HepG2 (cell line): ENCODE measurements around the gene TMUB1. TPM values are rescaled to one million over a fixed set of nuclear protein-coding genes. Genes with fewer than 3 reads are reported as not detected.
A peak's percentile ranks its signal among the peaks of the same experiment; 100 is the strongest.

Source experiments
- ATAC-seq: fragments of 200-7000 bp; cut with Tn5 transposase; 3 replicates; pipeline ENCODE4 v1.9.1; 2020; ENCODE audit warnings: mild to moderate bottlenecking, moderate library complexity
- BruUV-seq: library from RNA; stranded (reverse); fragments of 400-500 nt; replicated peaks from 2 replicates; lab custom pipeline; 2021; lab: Mats Ljungman, UMichigan
- CTCF ChIA-PET: fragments of 300-600 bp; formaldehyde crosslinking; extraction: SDS; loops from one replicate; lab custom pipeline; 2021; ENCODE audit warnings: low total read pairs, inconsistent platforms, low intra/inter-chr PET ratio; lab: Yijun Ruan, JAX
- POLR2A ChIA-PET: fragments of 350-600 bp; sonication (Branson Sonifier 250); formaldehyde crosslinking; loops from one replicate; lab custom pipeline; 2020; ENCODE audit warnings: antibody characterized with exemption, inconsistent platforms; lab: Yijun Ruan, JAX
- DNase-seq: peaks from one replicate; pipeline ENCODE4 v3.0.0-alpha.2; 2015; ENCODE audit warnings: low spot score
- FAIRE-seq: peaks from 3 replicates; lab custom pipeline; 2011; peaks lifted over from hg19 to GRCh38; lab: Jason Lieb, UNC
- H2AFZ ChIP-seq: one replicate; pipeline ENCODE4 v1.6.1; 2011; ENCODE audit warnings: low read length, inconsistent platforms
- H3K27ac ChIP-seq: fragments of 300-600 bp; 3 replicates; pipeline ENCODE4 v1.8.0; 2011; ENCODE audit warnings: mixed run types, mild to moderate bottlenecking, mixed read lengths, low read length, inconsistent platforms; ENCODE audit not compliant: insufficient read depth; ENCODE audit errors: extremely low read length
- H3K27me3 ChIP-seq, 2 experiments: fragments of 200-600 bp in 1 of 2; 2 replicates in 1 of 2; 3 replicates in 1 of 2; pipeline versions ENCODE4 v1.6.0 to v1.8.0; 2011; ENCODE audit warnings: low read length in 2 of 2, mild to moderate bottlenecking in 2 of 2, moderate library complexity in 2 of 2, inconsistent platforms in 1 of 2; ENCODE audit not compliant: insufficient read depth in 2 of 2, control insufficient read depth in 1 of 2
- H3K36me3 ChIP-seq, 2 experiments: fragments of 200-600 bp in 1 of 2; replicated peaks in 1 of 2; 2 replicates in 1 of 2; 3 replicates in 1 of 2; pipeline versions ENCODE4 v1.5.1 to v1.8.0; 2011; ENCODE audit warnings: low read length in 2 of 2, inconsistent platforms in 1 of 2; ENCODE audit not compliant: insufficient read depth in 2 of 2, control insufficient read depth in 1 of 2
- H3K4me1 ChIP-seq: 2 replicates; pipeline ENCODE4 v1.5.1; 2012; ENCODE audit warnings: low read length, inconsistent platforms; ENCODE audit not compliant: insufficient read depth
- H3K4me2 ChIP-seq: 2 replicates; pipeline ENCODE4 v1.6.0; 2011; ENCODE audit warnings: low read depth, low read length, inconsistent platforms
- H3K4me3 ChIP-seq, 3 experiments: fragments of 200-600 bp in 1 of 3; sonication (generic), shearing (Covaris generic) in 1 of 3; replicated peaks in 1 of 3; 2 replicates each; pipeline ENCODE4 v1.5.1; 2011 to 2016; ENCODE audit warnings: low read length in 3 of 3, inconsistent platforms in 2 of 3, low read depth in 2 of 3, mild to moderate bottlenecking in 2 of 3, control low read depth in 1 of 3, mixed read lengths in 1 of 3; ENCODE audit not compliant: insufficient read depth in 1 of 3
- H3K79me2 ChIP-seq: one replicate; pipeline ENCODE4 v1.6.1; 2011; ENCODE audit warnings: low read length, inconsistent platforms; ENCODE audit not compliant: insufficient read depth
- H3K9ac ChIP-seq: 2 replicates; pipeline ENCODE4 v1.6.0; 2011; ENCODE audit warnings: mild to moderate bottlenecking, low read depth, low read length, inconsistent platforms; ENCODE audit not compliant: insufficient read depth
- H3K9me3 ChIP-seq: 2 replicates; pipeline ENCODE4 v1.5.1; 2012; ENCODE audit warnings: mild to moderate bottlenecking, low read length
- H4K20me1 ChIP-seq: 2 replicates; pipeline ENCODE4 v1.6.0; 2011; ENCODE audit warnings: inconsistent platforms, mild to moderate bottlenecking, low read length, moderate library complexity; ENCODE audit not compliant: insufficient read depth
- DMAP1 ChIP-seq: IDR thresholded peaks from 2 replicates; pipeline ENCODE4 v1.6.1; 2016
- ELF3 ChIP-seq: IDR thresholded peaks from 2 replicates; pipeline ENCODE4 v1.6.1; 2016; ENCODE audit warnings: missing genetic modification reagents, missing compliant biosample characterization
- GABPB1 ChIP-seq: IDR thresholded peaks from 2 replicates; pipeline ENCODE4 v1.6.1; 2016; ENCODE audit warnings: mild to moderate bottlenecking, missing genetic modification reagents, moderate library complexity, missing compliant biosample characterization
- GZF1 ChIP-seq: sonication (generic); formaldehyde crosslinking; IDR thresholded peaks from 2 replicates; pipeline ENCODE4 v1.5.1; 2020; ENCODE audit warnings: mild to moderate bottlenecking, missing genetic modification reagents
- HDAC1 ChIP-seq: sonication (generic); formaldehyde crosslinking; IDR thresholded peaks from 2 replicates; pipeline ENCODE4 v1.5.1; 2020; ENCODE audit warnings: mild to moderate bottlenecking, missing genetic modification reagents
- MIER2 ChIP-seq: IDR thresholded peaks from 2 replicates; pipeline ENCODE4 v1.6.1; 2016; ENCODE audit warnings: missing biosample characterization, missing genetic modification reagents
- POLR2A ChIP-seq, 2 experiments: IDR thresholded peaks; 2 replicates each; pipeline ENCODE4 v1.6.1; 2011; ENCODE audit warnings: low read depth in 2 of 2, low read length in 2 of 2, mild to moderate bottlenecking in 1 of 2, moderate library complexity in 1 of 2; ENCODE audit not compliant: insufficient read depth in 1 of 2
- RARA ChIP-seq: IDR thresholded peaks from 2 replicates; pipeline ENCODE4 v1.6.1; 2016; ENCODE audit warnings: missing genetic modification reagents, missing compliant biosample characterization
- SMC3 ChIP-seq: IDR thresholded peaks from 2 replicates; pipeline ENCODE4 v1.6.1; 2011; ENCODE audit warnings: low read length, improper control_type of control experiment
- SOX5 ChIP-seq: IDR thresholded peaks from 2 replicates; pipeline ENCODE4 v1.6.1; 2016; ENCODE audit warnings: borderline replicate concordance
- STAG1 ChIP-seq: sonication (generic); formaldehyde crosslinking; IDR thresholded peaks from 2 replicates; pipeline ENCODE4 v1.4.0; 2020; ENCODE audit warnings: missing genetic modification reagents
- ZMYM2 ChIP-seq: sonication (generic); formaldehyde crosslinking; IDR thresholded peaks from 2 replicates; pipeline ENCODE4 v1.8.0; 2022; ENCODE audit warnings: mild to moderate bottlenecking, missing genetic modification reagents
- ZNF263 ChIP-seq: sonication (generic); formaldehyde crosslinking; IDR thresholded peaks from 2 replicates; pipeline ENCODE4 v1.4.0; 2020; ENCODE audit warnings: missing genetic modification reagents
- ZNF350 ChIP-seq: sonication (generic); formaldehyde crosslinking; IDR thresholded peaks from 2 replicates; pipeline ENCODE4 v1.4.0; 2020; ENCODE audit warnings: mild to moderate bottlenecking, low read depth, missing genetic modification reagents, borderline replicate concordance
- ZNF441 ChIP-seq: sonication (generic); formaldehyde crosslinking; IDR thresholded peaks from 2 replicates; pipeline ENCODE4 v1.7.0; 2021; ENCODE audit warnings: missing genetic modification reagents, borderline replicate concordance
- WGBS: methylation state at CpG from one replicate; pipeline ENCODE4 v1.1.6; 2017; ENCODE audit warnings: low lambda C conversion rate; 5-methylcytosine and 5-hydroxymethylcytosine counted together
- in situ Hi-C: cut with HindIII; loops from 2 replicates; pipeline ENCODE4 v1.10.0; 2017; ENCODE audit warnings: low pct_unique_long_range_greater_than_20kb; ENCODE audit not compliant: extremely low pct_ligation_motif_present
- intact Hi-C: fragments of 100-400 bp; cut with micrococcal nuclease; formaldehyde crosslinking; loops from one replicate; pipeline ENCODE4 v1.10.0; 2022; ENCODE audit not compliant: unreplicated experiment
- polyA plus RNA-seq, 8 experiments: library from polyadenylated mRNA; depleted of rRNA in 3 of 8; stranded (reverse) in 7 of 8; unstranded in 1 of 8; fragments of >200 nt; fragmentation: Illumina TruSeq in 4 of 8; extraction: Trizol in 4 of 8; gene quantifications; 2 replicates each; pipeline versions ENCODE4 v1.2.1 to v1.2.3, GENCODE V29; 2011 to 2016; ENCODE audit warnings: low read depth in 4 of 8, missing spikeins in 1 of 8, mixed read lengths in 1 of 8; ENCODE audit not compliant: insufficient read depth in 1 of 8
- total RNA-seq, 5 experiments: library from RNA; depleted of rRNA; stranded (reverse); fragments of >200 nt; fragmentation: Illumina TruSeq; extraction: Trizol; gene quantifications; 2 replicates each; pipeline ENCODE4 v1.2.3, GENCODE V29; 2016; ENCODE audit warnings: low read depth in 1 of 5
- TF ChIP-seq, protein P1 (sequence below): IDR thresholded peaks from 2 replicates; pipeline ENCODE4 v1.6.1; 2016; ENCODE audit warnings: low read depth, control low read depth
- TF ChIP-seq, protein P2 (sequence below): sonication (generic); formaldehyde crosslinking; IDR thresholded peaks from 2 replicates; pipeline ENCODE4 v1.5.1; 2020; ENCODE audit warnings: missing genetic modification reagents, mild to moderate bottlenecking, borderline replicate concordance
- TF ChIP-seq, protein P3 (sequence below): IDR thresholded peaks from 2 replicates; pipeline ENCODE4 v1.6.1; 2016; ENCODE audit warnings: mild to moderate bottlenecking, missing biosample characterization, missing genetic modification reagents
- TF ChIP-seq, protein P4 (sequence below): sonication (generic); formaldehyde crosslinking; IDR thresholded peaks from 2 replicates; pipeline ENCODE4 v1.8.1; 2023; ENCODE audit warnings: mild to moderate bottlenecking, missing genetic modification reagents

The TMUB1 gene
- total and polyA plus RNA-seq, 2 of the 13 experiments (the other 11 are each of a cell fraction or from before 2014, with no cell fraction given), result 44.8 to 51.6 TPM

DNA sequence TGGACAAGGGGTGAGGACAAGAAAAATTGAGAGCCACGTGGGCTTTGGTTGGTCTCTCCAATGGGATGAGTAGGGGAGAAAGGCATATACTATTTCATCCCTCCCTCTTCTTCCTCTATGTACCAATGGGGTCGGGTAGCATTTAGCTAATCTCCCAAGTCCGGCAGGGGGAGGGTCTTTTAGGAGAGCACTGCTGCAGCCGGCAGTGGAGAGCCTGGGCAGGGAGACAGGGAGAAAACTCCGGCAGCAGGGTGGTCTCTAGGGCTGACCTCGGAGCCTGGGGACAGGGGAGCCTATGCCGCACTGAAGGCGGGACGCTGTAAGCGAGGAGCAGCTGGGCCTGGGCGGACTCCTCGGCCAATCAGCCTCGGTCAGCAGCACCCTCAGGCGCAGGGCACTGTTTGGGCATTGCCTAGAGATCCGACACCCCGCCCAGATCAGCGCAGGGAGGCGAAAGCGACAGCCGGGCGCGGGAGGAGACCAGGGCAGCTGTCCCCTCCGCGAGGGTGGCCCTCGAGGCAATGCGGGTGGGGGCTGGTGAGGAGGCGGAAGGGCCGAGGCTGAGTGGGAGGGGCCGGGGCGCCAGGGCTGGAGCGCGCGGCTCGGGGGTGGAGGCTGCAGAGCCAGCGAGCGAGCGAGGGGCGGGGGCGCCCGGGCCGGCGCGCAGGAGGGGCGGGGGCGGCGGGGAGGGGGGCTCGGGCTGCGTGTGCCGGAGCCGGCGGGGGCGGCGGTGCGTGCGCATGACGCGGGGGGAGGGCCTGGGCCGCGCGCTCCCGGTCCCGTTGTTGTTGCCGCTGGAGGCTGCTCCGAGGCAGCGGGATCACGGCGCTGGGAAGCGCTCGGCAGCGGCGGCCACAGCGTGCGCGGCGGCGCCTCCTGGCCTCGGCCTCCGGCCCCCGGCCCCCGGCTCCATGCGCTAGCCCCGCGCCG, 2.7 kb upstream of the TMUB1 start, which contains the start of gene AGAP3:
TSS of gene AGAP3 (plus strand) at position 785 of the 930 bp plus-strand sequence. CDS start 267 bp downstream, outside the sequence.
- peak; percentile 75 for DNase-seq
- Histone ChIP-seq H3K4me1 (peaks cover 70% of the 10 kb centered on the region), H4K20me1 (peaks cover 25% of the 10 kb centered on the region), H3K9ac (peak within 1 kb of the TSS; percentile 88), H3K79me2 (peaks cover 55% of the 10 kb centered on the region), H3K27ac (peak within 1 kb of the TSS; percentile 70), H3K36me3 (peaks cover 0 to 1% of the 10 kb centered on the region in 2 experiments; a peak in 2 of 5 replicates), H3K4me3 (peak within 1 kb of the TSS; percentile 93 to 98 (median 95)), H3K27me3 (no peaks in the 10 kb centered on the region; a peak in 1 of 5 replicates), H3K4me2 (peak within 1 kb of the TSS; percentile 97), H3K9me3 (no peaks in the 10 kb centered on the region), H2AFZ (peak within 1 kb of the TSS; percentile 59)
- ATAC-seq, result peak; percentile 40
- CTCF ChIA-PET, result interaction anchor here (2.2 kb wide), 1 partner anchor 25 kb away, joined by 6 read pairs; no protein-coding TSS in a partner anchor
- WGBS, result 2% methylated on average over 7 of the region's 84 CpGs
- in situ Hi-C loops (no loop called here), intact Hi-C loops (loop anchor here (2.0 to 10.0 kb wide), 2 partner anchors 27 to 159 kb away; partner anchors contain the start of genes SLC4A2 and SMARCD3)
- peak; percentile 39 for FAIRE-seq
- no TSS peak for BruUV-seq
- POLR2A ChIA-PET, result interaction anchor here (1.3 to 6.7 kb wide), 6 partner anchors 9 to 76 kb away, joined by 3 to 82 read pairs (median 6); partner anchors contain the start of gene SLC4A2
- peak; percentile 27; the same call in 1 of the 2 replicates for TF ChIP-seq SOX5
- peak; percentile 86 for TF ChIP-seq GABPB1 (CRISPR knock-in tag)
- TF ChIP-seq MIER2 (CRISPR knock-in tag), result no peak
- TF ChIP-seq HDAC1 (CRISPR knock-in tag), result peak; percentile 68; the same call in 1 of the 2 replicates
- TF ChIP-seq ZNF350 (CRISPR knock-in tag), result peak; percentile 56
- TF ChIP-seq, protein P1, sequence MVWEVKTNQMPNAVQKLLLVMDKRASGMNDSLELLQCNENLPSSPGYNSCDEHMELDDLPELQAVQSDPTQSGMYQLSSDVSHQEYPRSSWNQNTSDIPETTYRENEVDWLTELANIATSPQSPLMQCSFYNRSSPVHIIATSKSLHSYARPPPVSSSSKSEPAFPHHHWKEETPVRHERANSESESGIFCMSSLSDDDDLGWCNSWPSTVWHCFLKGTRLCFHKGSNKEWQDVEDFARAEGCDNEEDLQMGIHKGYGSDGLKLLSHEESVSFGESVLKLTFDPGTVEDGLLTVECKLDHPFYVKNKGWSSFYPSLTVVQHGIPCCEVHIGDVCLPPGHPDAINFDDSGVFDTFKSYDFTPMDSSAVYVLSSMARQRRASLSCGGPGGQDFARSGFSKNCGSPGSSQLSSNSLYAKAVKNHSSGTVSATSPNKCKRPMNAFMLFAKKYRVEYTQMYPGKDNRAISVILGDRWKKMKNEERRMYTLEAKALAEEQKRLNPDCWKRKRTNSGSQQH (CRISPR knock-in tag), result no peak
- no peak for TF ChIP-seq STAG1 (CRISPR knock-in tag)
- peak in 1 of 2 experiments; percentile 58; a peak in 2 of 4 replicates for TF ChIP-seq POLR2A (IDR thresholded peaks at IDR 0.05; ENCODE audit: insufficient read depth in 1 of 2, low read depth in 2 of 2, low read length in 2 of 2)
- no peak for TF ChIP-seq ZNF441 (CRISPR knock-in tag)
- TF ChIP-seq ZNF263 (CRISPR knock-in tag), result no peak
- peak; percentile 35; the same call in 1 of the 2 replicates for TF ChIP-seq RARA (CRISPR knock-in tag)
- TF ChIP-seq, protein P2, sequence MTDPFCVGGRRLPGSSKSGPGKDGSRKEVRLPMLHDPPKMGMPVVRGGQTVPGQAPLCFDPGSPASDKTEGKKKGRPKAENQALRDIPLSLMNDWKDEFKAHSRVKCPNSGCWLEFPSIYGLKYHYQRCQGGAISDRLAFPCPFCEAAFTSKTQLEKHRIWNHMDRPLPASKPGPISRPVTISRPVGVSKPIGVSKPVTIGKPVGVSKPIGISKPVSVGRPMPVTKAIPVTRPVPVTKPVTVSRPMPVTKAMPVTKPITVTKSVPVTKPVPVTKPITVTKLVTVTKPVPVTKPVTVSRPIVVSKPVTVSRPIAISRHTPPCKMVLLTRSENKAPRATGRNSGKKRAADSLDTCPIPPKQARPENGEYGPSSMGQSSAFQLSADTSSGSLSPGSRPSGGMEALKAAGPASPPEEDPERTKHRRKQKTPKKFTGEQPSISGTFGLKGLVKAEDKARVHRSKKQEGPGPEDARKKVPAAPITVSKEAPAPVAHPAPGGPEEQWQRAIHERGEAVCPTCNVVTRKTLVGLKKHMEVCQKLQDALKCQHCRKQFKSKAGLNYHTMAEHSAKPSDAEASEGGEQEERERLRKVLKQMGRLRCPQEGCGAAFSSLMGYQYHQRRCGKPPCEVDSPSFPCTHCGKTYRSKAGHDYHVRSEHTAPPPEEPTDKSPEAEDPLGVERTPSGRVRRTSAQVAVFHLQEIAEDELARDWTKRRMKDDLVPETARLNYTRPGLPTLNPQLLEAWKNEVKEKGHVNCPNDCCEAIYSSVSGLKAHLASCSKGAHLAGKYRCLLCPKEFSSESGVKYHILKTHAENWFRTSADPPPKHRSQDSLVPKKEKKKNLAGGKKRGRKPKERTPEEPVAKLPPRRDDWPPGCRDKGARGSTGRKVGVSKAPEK (CRISPR knock-in tag), result peak; percentile 58; the same call in 1 of the 2 replicates
- TF ChIP-seq, protein P3, sequence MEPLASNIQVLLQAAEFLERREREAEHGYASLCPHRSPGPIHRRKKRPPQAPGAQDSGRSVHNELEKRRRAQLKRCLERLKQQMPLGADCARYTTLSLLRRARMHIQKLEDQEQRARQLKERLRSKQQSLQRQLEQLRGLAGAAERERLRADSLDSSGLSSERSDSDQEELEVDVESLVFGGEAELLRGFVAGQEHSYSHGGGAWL (CRISPR knock-in tag), result peak; percentile 55; the same call in 1 of the 2 replicates
- TF ChIP-seq GZF1 (CRISPR knock-in tag), result 0 out of 2 replicates have a peak, but pooled peaks have one; percentile 54
- TF ChIP-seq, protein P4, sequence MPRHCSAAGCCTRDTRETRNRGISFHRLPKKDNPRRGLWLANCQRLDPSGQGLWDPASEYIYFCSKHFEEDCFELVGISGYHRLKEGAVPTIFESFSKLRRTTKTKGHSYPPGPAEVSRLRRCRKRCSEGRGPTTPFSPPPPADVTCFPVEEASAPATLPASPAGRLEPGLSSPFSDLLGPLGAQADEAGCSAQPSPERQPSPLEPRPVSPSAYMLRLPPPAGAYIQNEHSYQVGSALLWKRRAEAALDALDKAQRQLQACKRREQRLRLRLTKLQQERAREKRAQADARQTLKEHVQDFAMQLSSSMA (CRISPR knock-in tag), result no peak
- no peak for TF ChIP-seq SMC3
- TF ChIP-seq DMAP1 (CRISPR knock-in tag), result peak; percentile 70; the same call in 1 of the 2 replicates
- TF ChIP-seq ELF3 (CRISPR knock-in tag), result peak; percentile 77
- no peak for TF ChIP-seq ZMYM2 (CRISPR knock-in tag)
